ENCODE results near the gene ZAR1L. TPM values are rescaled to one million over a fixed set of nuclear protein-coding genes. Genes with fewer than 3 reads are reported as not detected.

ZAR1L gene
- total RNA-seq, 1 donor = under 0.01 TPM

DNA sequence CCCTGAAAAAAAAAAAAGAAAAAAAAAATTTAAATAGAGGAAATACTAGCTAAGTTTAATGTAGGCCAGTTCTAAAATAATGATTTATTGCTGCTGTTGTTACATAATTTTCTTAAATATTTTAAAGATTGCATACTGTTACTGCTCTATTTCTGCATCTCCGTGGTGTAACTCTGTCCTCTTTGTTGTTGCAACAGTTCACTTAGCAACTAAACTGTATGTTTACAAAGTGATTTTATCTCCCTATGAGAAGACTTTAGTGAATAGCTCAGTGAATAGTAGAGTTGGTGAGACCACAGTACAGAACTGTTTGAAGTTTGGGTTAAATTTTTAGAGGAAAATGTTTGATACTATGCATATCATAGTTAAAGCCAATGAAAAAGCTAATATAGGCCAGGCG is 19.5 kb upstream of the ZAR1L start:
- DNase-seq (ENCODE audit: low read depth) = peak; percentile 66
- TF ChIP-seq, protein P1, sequence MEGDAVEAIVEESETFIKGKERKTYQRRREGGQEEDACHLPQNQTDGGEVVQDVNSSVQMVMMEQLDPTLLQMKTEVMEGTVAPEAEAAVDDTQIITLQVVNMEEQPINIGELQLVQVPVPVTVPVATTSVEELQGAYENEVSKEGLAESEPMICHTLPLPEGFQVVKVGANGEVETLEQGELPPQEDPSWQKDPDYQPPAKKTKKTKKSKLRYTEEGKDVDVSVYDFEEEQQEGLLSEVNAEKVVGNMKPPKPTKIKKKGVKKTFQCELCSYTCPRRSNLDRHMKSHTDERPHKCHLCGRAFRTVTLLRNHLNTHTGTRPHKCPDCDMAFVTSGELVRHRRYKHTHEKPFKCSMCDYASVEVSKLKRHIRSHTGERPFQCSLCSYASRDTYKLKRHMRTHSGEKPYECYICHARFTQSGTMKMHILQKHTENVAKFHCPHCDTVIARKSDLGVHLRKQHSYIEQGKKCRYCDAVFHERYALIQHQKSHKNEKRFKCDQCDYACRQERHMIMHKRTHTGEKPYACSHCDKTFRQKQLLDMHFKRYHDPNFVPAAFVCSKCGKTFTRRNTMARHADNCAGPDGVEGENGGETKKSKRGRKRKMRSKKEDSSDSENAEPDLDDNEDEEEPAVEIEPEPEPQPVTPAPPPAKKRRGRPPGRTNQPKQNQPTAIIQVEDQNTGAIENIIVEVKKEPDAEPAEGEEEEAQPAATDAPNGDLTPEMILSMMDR (IDR thresholded peaks at IDR 0.05; ENCODE audit: insufficient read depth, low read depth, low read length) = no peak

DNA sequence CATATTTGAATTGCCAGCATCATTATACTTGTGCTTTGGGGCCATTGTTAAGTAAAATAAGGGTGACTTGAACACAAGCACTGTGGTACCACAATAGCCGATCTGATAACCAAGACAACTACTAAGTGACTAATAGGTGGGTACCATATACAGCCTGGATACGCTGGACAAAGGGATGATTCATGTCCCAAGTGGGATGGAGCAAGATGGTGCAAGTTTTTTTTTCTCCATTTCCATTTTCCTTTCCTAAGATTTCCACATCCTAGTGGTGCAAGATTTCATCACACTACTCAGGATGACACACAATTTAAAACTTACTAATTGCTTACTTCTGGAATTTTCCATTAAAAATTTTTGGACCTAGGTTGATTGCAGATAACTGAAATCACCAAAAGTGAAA is 15.3 kb upstream of the ZAR1L start:
- TF ChIP-seq, protein P1 (IDR thresholded peaks at IDR 0.05; ENCODE audit: insufficient read depth, low read depth, low read length) = no peak
- DNase-seq (ENCODE audit: low read depth) = peak; percentile 87
- H3K4me3 ChIP-seq (ENCODE audit: low read depth, low read length) = no peak overlapping the region

More for the DNA sequence above, 19.5 kb upstream of the ZAR1L start:
- H3K4me3 ChIP-seq (ENCODE audit: low read depth, low read length) = no peak overlapping the region

DNA sequence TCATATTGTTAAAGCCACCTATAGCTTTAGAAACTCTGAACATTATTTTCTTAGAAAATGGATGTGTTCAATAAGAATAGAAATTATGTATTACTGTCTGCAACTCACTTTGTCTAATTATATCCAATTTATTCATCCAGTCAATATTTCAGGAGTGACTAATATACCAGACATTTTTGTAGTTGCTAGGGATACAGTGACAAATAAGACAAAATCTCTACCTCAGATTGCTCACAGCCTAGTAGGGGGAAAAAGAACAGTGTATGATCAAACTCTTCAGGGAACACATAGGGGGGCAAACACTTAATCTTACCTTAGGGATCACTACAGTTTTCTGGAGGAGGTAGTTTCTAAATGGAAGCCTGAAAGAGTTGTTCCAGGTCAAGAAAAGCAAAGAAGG is 8.7 kb upstream of the ZAR1L start:
- TF ChIP-seq, protein P1 (IDR thresholded peaks at IDR 0.05; ENCODE audit: insufficient read depth, low read depth, low read length) = no peak
- H3K4me3 ChIP-seq (ENCODE audit: low read depth, low read length) = no peak overlapping the region

DNA sequence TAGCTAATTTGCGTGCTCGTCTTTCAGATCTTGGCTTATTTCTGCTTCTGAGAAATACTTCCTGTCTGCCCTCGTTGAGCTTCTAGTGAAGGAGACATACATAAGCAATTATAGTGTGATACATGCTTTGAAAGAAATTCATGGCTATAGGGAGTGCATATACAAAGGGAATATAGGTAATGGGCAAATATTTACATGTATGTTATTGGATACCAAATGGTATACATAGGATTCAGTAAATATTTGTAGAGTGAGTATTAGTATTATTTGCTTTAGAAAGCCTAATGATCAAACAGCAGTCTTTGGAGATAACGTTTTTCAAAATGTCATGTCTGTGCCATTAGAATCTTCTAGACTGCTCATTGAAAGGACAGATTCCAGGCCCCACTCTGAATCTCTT is 5.4 kb upstream of the ZAR1L start:
- no peak for DNase-seq (ENCODE audit: low read depth)
- no peak overlapping the region for H3K4me3 ChIP-seq (ENCODE audit: low read depth, low read length)
- TF ChIP-seq, protein P1 (IDR thresholded peaks at IDR 0.05; ENCODE audit: insufficient read depth, low read depth, low read length) = no peak

More for the DNA sequence above, 8.7 kb upstream of the ZAR1L start:
- peak; percentile 25 for DNase-seq (ENCODE audit: low read depth)

DNA sequence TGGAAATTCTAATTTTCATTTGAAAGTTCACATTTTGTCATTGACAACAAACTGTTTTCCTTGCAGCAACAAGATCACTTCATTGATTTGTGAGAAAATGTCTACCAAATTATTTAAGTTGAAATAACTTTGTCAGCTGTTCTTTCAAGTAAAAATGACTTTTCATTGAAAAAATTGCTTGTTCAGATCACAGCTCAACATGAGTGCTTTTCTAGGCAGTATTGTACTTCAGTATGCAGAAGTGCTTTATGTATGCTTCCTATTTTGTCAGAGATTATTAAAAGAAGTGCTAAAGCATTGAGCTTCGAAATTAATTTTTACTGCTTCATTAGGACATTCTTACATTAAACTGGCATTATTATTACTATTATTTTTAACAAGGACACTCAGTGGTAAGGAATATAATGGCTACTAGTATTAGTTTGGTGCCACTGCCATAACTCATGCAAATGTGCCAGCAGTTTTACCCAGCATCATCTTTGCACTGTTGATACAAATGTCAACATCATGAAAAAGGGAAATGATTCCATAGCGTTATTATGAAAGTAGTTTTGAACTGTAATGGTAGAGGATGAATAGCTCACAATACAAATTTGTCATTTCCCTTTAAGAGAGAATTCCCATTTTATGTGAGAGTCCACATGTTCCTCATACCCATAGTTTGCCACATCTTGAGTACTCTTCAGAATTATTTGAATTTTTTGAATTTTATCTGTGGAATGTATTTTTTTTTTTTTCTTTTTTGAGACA is 2.7 kb upstream of the ZAR1L start:
- no peak overlapping the region for H3K4me3 ChIP-seq (ENCODE audit: low read depth, low read length)
- DNase-seq (ENCODE audit: low read depth) = no peak
- TF ChIP-seq, protein P1 (IDR thresholded peaks at IDR 0.05; ENCODE audit: insufficient read depth, low read depth, low read length) = no peak

DNA sequence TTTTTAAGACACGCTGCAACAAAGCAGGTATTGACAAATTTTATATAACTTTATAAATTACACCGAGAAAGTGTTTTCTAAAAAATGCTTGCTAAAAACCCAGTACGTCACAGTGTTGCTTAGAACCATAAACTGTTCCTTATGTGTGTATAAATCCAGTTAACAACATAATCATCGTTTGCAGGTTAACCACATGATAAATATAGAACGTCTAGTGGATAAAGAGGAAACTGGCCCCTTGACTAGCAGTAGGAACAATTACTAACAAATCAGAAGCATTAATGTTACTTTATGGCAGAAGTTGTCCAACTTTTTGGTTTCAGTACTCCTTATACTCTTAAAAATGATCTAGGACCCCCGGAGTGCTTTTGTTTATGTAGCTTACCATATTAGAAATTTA is 1.3 kb upstream of the ZAR1L start:
- peak; percentile 28 for DNase-seq (ENCODE audit: low read depth)
- peak overlapping the region; percentile 93 for H3K4me3 ChIP-seq (ENCODE audit: low read depth, low read length)
- TF ChIP-seq, protein P1 (IDR thresholded peaks at IDR 0.05; ENCODE audit: insufficient read depth, low read depth, low read length) = no peak

DNA sequence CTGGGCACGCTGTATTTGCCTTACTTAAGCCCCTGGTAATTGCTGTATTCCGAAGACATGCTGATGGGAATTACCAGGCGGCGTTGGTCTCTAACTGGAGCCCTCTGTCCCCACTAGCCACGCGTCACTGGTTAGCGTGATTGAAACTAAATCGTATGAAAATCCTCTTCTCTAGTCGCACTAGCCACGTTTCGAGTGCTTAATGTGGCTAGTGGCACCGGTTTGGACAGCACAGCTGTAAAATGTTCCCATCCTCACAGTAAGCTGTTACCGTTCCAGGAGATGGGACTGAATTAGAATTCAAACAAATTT is 821 bp upstream of the ZAR1L start:
- peak overlapping the region; percentile 93 for H3K4me3 ChIP-seq (ENCODE audit: low read depth, low read length)
- DNase-seq (ENCODE audit: low read depth) = no peak
- TF ChIP-seq, protein P1 (IDR thresholded peaks at IDR 0.05; ENCODE audit: insufficient read depth, low read depth, low read length) = no peak
